Measurements from ENCODE around the gene HOXA10.

Gene HOXA10

GRCh38 chr7:27173956-27174873, at the start of gene HOXA10:
Gene HOXA10, minus strand, starts transcription at chr7:27174320. Its CDS starts 14 bp downstream, at chr7:27174306.
- peak; percentile 17 for DNase-seq

GRCh38 chr7:27221201-27221797, 47.2 kb upstream of the HOXA10 start:
- no peak for DNase-seq

GRCh38 chr7:27220440-27220955, 46.4 kb upstream of the HOXA10 start:
- no peak for DNase-seq

DNA sequence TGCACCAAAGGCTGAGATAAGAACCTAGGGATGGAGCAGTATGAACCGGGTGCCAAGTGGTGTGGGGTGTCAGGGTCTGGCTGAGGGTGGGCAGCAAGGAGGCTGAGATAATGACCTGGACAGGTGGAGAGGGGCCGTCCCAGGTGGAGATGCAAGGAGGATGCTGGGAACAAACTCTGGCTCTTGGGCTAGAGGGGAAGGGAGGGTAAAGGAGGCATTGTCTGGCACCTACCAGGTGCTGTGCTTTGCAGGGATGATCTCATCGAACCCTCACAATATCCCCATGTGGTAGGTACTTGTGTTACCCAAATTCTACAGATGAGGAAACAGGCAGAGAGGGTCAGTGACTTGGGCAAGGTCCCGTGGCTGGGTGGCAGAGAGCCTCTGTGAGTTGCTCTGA, 45.7 kb upstream of the HOXA10 start:
- no peak for DNase-seq

DNA sequence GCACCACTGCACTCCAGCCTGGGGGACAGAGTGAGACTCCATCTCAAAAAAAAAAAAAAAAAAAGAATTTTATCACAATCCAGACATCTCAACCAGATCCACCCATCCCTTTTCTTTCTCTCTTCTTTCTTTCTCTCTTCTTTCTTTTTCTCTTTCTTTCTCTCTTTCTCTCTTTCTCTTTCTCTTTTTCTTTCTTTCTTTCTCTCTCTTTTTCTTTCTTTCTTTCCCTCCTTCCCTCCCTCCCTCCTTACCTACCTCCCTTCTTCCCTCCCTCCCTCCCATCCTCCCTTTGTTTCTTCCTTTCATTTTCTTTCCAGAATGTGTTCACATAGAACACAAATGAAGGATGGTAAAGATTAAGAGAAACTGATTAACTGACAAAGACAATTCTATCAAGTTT, 43.8 kb upstream of the HOXA10 start:
- DNase-seq = no peak

DNA sequence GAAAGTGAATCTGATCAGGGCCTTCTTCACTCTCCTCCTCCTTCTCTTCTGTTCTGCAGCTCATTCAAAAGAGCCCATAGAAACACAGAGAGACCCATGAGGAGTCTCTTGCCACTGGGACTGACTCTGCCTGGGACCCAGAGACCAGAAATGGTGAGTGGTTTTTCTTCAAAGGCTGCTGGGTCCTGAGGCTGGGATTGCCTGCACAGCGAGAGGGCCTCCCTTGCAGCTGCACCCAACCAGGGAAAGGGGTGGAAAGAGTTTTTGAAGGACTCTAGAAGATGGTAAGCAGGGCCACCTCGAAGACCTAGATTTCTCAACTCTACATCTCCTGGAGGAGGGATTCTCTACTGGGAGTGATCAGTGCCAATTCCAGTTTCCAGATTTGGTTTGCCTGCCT, 41.2 kb upstream of the HOXA10 start:
- no peak for DNase-seq

DNA sequence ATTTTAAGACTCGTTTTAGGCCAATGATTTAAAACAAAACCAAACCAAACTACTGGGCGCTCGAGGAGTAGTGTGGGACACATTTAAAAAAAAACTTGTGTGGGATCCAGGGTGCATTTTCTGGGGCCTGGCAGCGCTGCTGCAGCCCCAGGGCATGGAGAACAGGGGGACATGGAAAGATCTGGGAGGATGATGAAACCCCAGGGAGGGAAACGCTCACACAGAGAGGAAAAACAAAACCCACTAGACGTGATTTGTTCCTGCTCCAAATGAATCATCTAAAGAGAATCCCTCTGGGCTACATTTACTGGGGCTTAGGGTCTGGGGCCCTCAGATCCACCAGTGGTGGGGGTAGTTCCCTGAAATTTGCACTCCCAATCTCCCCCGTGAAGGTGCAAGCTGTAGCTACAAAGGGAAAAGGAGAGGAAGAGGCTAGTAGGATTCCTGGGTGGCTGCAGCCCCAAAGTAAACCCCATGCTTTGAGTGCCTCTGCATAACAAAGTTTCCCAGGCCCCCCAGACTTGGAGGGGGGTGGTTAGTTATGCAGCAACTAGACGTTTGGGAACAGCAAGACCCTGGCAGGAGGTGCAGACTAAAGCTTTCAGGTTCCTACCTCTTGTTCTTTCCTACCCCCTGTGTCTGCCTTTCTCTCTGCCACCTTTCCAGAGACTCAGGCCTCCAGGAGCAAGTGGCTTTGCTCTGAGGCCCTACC, 40.3 kb upstream of the HOXA10 start:
- no peak for DNase-seq

DNA sequence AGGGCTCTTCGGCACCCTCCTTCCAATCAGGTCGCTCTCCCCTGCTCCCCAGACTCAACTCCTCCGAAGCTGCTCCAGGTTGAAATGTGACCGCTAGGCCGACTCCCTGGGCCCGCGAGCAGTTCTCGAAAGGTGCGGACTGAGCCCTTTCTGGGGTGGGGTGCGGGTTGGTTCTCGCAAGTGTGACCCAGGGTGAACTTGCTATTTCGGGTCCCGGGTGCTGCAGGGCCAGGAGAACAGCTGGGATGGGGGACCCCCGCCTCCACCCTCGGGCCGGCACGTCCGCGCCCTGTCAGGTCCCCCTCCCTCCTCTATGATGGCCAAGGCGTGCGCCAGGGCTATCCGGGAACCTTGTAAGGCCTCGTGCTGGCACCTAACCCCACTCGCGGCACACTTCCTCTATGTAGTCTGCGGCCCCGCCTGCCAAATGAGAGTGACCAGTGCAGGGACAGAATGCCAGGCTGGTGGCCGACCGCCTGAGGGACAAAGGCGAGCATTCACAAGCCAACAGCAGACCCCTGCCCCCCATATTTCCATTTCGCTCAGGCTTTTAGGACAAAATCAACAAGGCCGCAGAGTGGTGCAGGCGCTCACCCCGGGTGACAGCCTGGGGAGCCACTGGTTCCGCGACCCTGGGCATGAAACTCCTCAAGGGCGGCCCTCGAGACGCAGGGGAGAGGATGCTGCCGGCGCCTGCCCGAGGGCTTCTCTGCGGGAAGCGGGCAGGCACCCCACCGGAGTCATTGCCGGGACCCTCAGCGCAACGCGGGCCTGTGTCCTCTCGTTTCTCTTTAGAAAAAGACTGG, 39.5 kb upstream of the HOXA10 start:
- no peak for DNase-seq

- no peak for DNase-seq
Observed at GRCh38 chr7:27212497-27213432, 38.6 kb upstream of the HOXA10 start.

- no peak for DNase-seq
Observed at GRCh38 chr7:27211764-27212204, 37.7 kb upstream of the HOXA10 start.

DNA sequence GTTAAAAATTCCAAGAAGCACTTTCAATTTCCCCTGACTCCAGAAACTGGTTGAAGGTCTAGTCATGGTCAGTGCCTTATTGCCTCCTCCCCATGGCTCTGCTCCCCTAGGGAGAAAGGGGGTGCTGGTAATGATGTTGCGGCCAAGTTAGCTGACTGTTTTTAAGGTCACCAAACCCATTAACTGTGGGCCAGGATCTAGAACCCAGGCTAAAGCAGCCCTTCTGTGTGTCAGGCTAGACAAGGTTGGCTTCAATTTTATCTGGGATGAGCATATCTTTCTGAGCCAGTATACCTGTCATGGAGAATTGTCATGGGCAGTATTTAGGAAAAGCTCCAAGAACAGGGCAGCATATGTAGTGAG, 36.9 kb upstream of the HOXA10 start:
- no peak for DNase-seq

DNA sequence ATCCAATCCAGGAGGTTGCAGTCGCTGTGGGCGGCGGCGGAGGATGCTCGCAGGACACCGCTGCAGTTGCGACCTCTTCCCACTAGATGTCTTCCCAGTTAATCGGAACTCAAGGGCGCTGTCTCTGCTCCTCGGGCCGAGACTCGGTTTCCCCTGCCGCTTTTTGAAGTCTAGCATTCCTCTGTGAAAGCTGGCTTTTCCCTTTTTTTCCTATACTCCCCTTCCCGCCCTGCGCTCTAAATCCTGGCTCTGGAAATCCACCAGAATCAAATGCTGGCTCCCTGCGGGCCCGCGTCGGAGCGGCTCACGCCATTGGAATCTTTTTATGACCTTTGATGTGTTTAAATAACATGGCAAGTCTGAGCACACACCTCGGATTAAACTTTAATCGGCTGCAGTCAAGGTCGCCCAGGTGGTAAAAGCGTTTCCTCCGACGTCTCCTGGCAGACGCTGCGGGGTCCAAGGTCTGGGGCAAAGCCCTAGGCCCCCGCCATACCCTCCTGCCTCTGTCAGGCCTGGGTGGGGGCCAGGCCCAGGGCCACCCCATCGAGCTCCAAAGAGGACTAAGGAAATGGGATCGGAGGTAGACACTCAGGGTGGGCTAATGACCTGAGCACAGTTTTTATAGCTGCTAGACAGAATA, 36.4 kb upstream of the HOXA10 start:
- DNase-seq = peak; percentile 55

DNA sequence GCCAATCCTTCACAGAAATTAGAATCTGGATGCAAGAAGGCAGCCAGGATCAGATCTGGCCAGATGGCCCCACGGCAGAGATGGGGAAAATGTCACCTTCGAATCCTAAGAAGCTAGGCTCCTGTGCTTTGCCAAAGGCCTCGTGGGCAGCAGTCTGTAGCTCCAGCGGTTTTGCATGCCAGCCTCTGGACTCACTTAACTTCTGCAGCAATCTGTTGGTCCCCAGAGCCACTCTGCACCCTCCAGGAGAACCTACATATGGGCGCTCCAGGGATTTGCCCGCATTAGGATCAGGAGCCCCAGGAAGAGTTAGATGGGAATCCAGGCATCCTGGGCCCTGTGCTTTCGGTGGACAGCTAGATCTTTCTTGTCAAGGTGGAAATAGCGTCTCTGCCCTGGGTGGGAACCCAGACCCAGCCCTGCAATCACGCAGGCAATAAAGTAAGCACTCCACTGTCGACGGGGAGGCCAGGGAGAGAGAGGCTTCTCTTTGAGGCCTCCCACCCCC, 35.9 kb upstream of the HOXA10 start:
- no peak for DNase-seq

- no peak for DNase-seq
Observed at GRCh38 chr7:27208998-27209397, 34.9 kb upstream of the HOXA10 start.

GRCh38 chr7:27207348-27207985, 33.3 kb upstream of the HOXA10 start:
- DNase-seq = no peak

- DNase-seq = no peak
Observed at GRCh38 chr7:27205325-27206280, 31.5 kb upstream of the HOXA10 start.

- DNase-seq = no peak
Observed at GRCh38 chr7:27204851-27205322, 30.8 kb upstream of the HOXA10 start.

GRCh38 chr7:27203964-27204594, 30.0 kb upstream of the HOXA10 start:
- no peak for DNase-seq
